Urinary bladder (tissue), 4 donors: ENCODE measurements around the gene DHRS4L2. TPM values are rescaled to one million over a fixed set of nuclear protein-coding genes. Genes with fewer than 3 reads are reported as not detected.
"Not testable (repeated sequence)": the region's sequence is repeated elsewhere in the genome, so short reads cannot be mapped to it uniquely, and the experiment has no call there.

Experiments used
- DNase-seq: peaks from one replicate; pipeline ENCODE4 v3.0.0-alpha.2; 2015; ENCODE audit errors: extremely low spot score
- H3K27ac ChIP-seq: one replicate; pipeline ENCODE4 v1.5.1; 2013; ENCODE audit warnings: low read depth, mild to moderate bottlenecking, moderate library complexity
- H3K36me3 ChIP-seq: one replicate; pipeline ENCODE4 v1.6.1; 2013; ENCODE audit warnings: mild to moderate bottlenecking, moderate library complexity; ENCODE audit not compliant: insufficient read depth
- H3K4me1 ChIP-seq: one replicate; pipeline ENCODE4 v1.6.1; 2013; ENCODE audit warnings: mild to moderate bottlenecking, moderate library complexity; ENCODE audit not compliant: insufficient read depth
- H3K4me3 ChIP-seq: one replicate; pipeline ENCODE4 v1.5.1; 2013; ENCODE audit warnings: low read depth, low read length
- WGBS: extraction: QIAGEN DNeasy Blood & Tissue Kit; methylation state at CpG from one replicate; pipeline ENCODE4 v1.1.7; 2013; 5-methylcytosine and 5-hydroxymethylcytosine counted together
- polyA plus RNA-seq: library from polyadenylated mRNA; stranded (reverse); fragments of 200-250 nt; gene quantifications from one replicate; pipeline ENCODE4 v1.2.3, GENCODE V29; 2013
- total RNA-seq: library from RNA; depleted of rRNA; stranded (reverse); fragments of >200 nt; gene quantifications from one replicate; pipeline ENCODE4 v1.2.3, GENCODE V29; 2014
- donor health status: healthy with polysubstance abuse.
- donor health status: healthy.

DHRS4L2 gene
- total and polyA plus RNA-seq, 2 donors, result 9.7 to 30.7 TPM

DNA sequence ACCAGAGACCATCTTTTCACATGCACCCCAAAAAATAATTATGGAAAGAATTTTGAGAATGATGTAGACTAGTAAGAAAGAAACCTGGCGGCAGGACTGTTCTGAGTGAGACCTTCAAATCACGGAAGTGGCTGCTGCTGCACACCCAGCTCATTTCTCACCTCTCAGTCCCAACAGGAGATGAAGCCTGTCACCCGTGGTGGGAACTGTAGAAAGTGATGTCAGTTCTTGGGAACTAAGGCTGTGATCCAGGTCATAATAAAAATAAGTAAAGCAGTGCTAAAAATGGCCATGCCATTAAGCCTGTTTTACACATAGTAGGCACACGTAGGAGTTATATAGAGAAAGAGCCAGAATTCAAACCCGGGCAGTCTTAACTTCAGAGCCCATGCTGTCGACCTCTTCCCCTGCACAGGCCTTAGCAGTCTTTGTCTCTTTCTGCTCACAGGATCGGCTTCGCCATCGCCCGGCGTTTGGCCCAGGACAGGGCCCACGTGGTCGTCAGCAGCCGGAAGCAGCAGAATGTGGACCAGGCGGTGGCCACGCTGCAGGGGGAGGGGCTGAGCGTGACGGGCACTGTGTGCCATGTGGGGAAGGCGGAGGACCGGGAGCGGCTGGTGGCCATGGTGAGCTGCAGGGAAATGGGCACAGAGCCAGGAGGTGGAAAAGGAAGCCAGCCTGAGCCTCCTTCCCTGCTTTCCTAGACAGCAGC lies 1.2 kb downstream of the DHRS4L2 start:
- DNase-seq, H3K4me3 ChIP-seq, H3K36me3 ChIP-seq, H3K4me1 ChIP-seq, H3K27ac ChIP-seq: not testable (repeated sequence)
- 75% methylated on average over 21 of the region's 21 CpGs for WGBS

GRCh38 chr14:23990961-23991360 lies 2.2 kb downstream of the DHRS4L2 start:
- WGBS, result 69% methylated on average over 1 of the region's 1 CpG
- DNase-seq, H3K4me1 ChIP-seq, H3K36me3 ChIP-seq, H3K27ac ChIP-seq, H3K4me3 ChIP-seq: not testable (repeated sequence)

- H3K27ac ChIP-seq, H3K4me1 ChIP-seq, H3K36me3 ChIP-seq, DNase-seq, H3K4me3 ChIP-seq: not testable (repeated sequence)
- 69% methylated on average over 3 of the region's 3 CpGs for WGBS
These were observed 4.3 kb downstream of the DHRS4L2 start for GRCh38 chr14:23993042-23993441.

DNA sequence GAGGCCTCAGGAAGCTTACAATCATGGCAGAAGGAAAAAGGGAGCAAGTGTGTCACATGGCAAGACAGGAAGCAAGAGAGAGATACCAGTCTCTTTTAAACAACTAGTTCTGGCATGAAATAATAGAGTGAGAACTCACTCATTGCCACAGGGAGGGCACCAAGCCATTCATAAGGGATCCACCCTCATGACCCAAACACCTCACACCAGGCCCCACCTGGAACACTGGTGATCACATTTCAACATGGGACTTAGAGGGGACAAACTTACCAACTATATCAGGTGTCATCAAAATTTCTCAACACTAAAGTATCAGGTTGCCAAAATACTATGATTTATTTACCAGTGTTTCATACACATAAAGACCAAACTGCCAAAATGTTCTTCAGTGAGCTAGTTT lies 7.3 kb downstream of the DHRS4L2 start:
- not testable (repeated sequence) for DNase-seq, H3K27ac ChIP-seq, H3K4me3 ChIP-seq, H3K36me3 ChIP-seq, H3K4me1 ChIP-seq

- not testable (repeated sequence) for DNase-seq, H3K4me3 ChIP-seq, H3K36me3 ChIP-seq, H3K4me1 ChIP-seq, H3K27ac ChIP-seq
- 86% methylated on average over 1 of the region's 2 CpGs for WGBS
These were observed 8.1 kb downstream of the DHRS4L2 start for GRCh38 chr14:23996825-23997224.

GRCh38 chr14:23999640-24000039 lies 10.9 kb downstream of the DHRS4L2 start:
- WGBS, result 100% methylated on average over 1 of the region's 5 CpGs
- not testable (repeated sequence) for DNase-seq, H3K4me3 ChIP-seq, H3K36me3 ChIP-seq, H3K4me1 ChIP-seq, H3K27ac ChIP-seq

DNA sequence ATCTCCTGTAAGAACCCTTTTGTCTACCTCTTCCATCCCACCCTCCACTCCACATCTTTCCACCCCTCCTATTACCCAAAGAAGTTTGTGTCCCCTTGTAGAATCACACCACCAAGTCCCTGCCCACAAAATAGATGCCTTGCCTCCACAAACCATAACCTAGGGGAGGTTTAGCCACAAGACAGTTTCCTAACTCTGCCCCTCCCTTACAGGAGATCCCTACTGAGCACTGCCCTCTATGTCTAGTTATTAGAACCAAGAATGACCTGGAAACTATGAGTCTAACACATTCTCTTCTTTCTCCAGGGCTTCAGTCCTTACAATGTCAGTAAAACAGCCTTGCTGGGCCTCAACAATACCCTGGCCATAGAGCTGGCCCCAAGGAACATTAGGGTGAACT lies 12.3 kb downstream of the DHRS4L2 start:
- H3K36me3 ChIP-seq, DNase-seq, H3K4me3 ChIP-seq, H3K4me1 ChIP-seq, H3K27ac ChIP-seq: not testable (repeated sequence)

DNA sequence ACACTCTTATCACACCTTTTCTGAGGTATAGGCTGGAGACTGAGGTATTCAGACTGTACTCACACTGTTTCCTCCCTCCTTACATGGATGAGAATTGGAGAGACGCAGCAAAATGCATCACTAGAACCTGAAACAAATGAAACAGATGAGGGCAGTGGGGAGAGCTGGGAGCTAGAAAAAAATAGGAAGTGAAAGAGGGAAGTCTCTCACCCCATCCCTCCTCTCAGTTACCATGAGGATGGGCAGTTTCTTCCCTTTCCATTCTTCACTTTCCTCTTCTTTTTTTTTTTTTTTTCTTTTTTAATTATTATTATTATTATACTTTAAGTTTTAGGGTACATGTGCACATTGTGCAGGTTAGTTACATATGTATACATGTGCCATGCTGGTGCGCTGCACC lies 12.9 kb downstream of the DHRS4L2 start:
- not testable (repeated sequence) for H3K36me3 ChIP-seq, H3K4me1 ChIP-seq, H3K4me3 ChIP-seq, DNase-seq, H3K27ac ChIP-seq
- WGBS, result no CpG with 5 or more reads among the region's 2 CpGs

DNA sequence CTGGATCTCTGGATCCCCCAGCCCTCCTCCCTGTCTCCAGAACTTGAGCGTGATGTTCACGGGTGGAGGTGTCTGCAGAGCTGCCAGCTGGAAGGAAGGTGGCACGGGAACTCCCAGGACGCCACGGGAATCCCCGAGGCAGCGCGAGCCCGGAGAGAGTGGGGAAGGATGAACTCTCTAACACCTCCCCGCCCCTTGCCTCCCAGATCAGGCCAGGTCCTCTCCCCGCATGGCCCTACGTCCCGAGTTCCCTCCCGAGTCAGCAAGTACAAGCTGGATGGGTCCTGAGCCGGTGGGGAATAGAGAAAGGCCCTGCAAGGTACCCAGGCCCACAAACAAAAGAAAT lies 17.7 kb downstream of the DHRS4L2 start:
- not testable (repeated sequence) for H3K36me3 ChIP-seq, DNase-seq, H3K4me1 ChIP-seq, H3K27ac ChIP-seq
- peak overlapping the region; percentile 33 for H3K4me3 ChIP-seq
- WGBS, result 7% methylated on average over 1 of the region's 15 CpGs

- 7% methylated on average over 32 of the region's 62 CpGs for WGBS
- Histone ChIP-seq H3K27ac (peak overlapping the region; percentile 59), H3K4me3 (peak overlapping the region; percentile 33)
- H3K4me1 ChIP-seq, DNase-seq, H3K36me3 ChIP-seq: not testable (repeated sequence)
These were observed 18.3 kb downstream of the DHRS4L2 start for GRCh38 chr14:24006817-24007652.

DNA sequence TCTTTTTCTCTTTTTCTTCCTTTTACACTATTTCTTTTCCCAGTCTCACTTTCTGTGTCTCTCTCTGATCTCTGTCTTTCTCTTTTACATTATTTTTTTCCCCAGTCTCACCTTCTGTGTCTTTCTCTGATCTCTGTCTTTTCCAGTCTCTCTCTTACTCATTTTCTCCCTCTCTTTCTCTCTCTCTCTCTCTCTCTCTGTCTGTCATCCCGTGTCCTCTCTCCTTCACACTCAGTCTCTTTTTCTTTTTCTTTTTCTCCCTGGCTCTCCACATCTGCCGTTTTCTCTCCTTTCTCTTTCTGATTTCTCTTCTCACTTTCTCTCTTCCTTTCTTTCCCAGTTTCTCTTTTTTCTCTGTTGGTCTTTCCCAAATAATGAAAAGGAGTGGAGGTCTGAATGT lies 22.3 kb downstream of the DHRS4L2 start:
- peaks cover 1% of the 10 kb centered on the region for H3K4me1 ChIP-seq
- H3K27ac ChIP-seq, result no peak overlapping the region
- no peak for DNase-seq
- H3K36me3 ChIP-seq, result no peaks in the 10 kb centered on the region
- WGBS, result 80% methylated on average over 2 of the region's 2 CpGs
- H3K4me3 ChIP-seq, result no peak overlapping the region

DNA sequence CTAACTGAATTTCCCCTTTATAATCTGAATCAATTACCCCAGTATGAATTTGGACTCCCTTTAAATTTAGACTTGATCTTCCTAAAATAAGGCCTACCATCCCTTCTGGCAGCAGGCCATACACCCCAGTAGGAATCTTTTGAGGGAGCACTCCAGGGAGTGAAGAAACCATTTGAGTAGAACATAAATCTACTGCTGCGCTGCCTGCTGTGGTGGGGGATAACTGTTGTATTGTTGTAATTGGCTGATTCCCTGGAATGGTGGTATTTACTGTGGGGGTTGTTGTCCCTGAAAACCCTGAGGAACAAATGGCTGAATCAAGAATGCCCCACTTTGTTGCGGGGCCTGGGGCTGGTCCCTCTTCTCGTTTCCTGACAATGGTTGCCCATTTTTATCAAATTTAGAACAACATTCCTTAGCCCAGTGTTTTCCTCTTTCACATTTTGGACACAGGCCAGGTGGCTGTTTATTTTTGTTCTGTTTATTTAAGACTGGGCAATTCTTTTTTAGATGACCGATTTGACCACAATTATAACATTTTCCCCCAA lies 24.1 kb downstream of the DHRS4L2 start:
- not testable (repeated sequence) for H3K36me3 ChIP-seq, H3K27ac ChIP-seq, H3K4me1 ChIP-seq, DNase-seq, H3K4me3 ChIP-seq
- 60% methylated on average over 4 of the region's 4 CpGs for WGBS

DNA sequence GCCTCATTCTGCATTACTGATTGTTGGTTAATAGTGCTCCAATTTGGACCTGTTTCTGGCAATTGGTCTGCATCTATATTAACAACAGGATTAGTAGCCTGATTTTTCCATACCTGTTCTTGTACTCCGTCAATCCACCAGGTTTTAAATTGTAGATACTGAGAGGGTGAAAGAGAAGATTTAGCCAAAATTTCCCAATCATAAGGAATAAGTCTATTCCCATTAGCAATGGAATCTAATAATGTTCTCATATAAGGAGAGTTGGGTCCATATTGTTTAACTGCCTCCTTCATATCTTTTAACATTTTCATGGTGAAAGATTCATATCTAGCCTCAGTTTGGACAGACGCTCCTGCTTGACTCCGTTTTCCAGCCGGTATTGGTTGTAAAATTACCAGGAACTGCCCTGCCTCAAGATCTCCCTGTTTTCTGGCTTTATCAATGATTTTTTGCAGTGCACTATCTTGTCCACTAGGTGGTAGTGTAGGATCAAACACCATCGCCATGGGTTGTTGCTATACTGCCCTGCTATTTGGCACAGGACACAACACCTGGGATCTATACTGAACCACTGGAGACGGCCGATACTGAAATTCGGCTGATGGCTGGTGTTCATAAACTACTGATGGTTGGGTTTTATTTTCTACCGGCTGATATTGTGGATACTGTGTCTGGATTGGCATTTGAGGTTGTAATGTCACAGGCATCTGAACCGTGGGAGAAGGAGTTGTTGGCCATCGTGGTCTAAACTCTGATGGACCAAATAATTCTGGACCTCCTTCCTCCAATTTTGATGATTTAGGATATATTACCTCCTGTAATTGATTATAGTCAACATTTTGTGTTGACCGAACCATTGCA lies 25.2 kb downstream of the DHRS4L2 start:
- peak; percentile 21 for DNase-seq
- peaks cover 1% of the 10 kb centered on the region for H3K4me1 ChIP-seq
- 30% methylated on average over 12 of the region's 12 CpGs for WGBS
- no peak overlapping the region for H3K4me3 ChIP-seq
- H3K27ac ChIP-seq, result no peak overlapping the region
- H3K36me3 ChIP-seq, result no peaks in the 10 kb centered on the region
